HG02610 (cell line): ENCODE results near the gene C6orf15.

Source experiments
- ATAC-seq: cut with Tn5 transposase; IDR thresholded peaks from one replicate; pipeline ENCODE4 v1.9.1; 2021; ENCODE audit warnings: mild to moderate bottlenecking, moderate library complexity; ENCODE audit not compliant: unreplicated experiment

C6orf15 gene

GRCh38 chr6:31112478-31112877 lies at the start of gene C6orf15:
Gene C6orf15, minus strand, starts transcription at chr6:31112575. Its CDS starts 20 bp downstream, at chr6:31112555.
- ATAC-seq = no peak

- ATAC-seq = no peak
These were observed 49.1 kb upstream of the C6orf15 start for GRCh38 chr6:31161216-31162126.

GRCh38 chr6:31158863-31159855 lies 46.8 kb upstream of the C6orf15 start:
- no peak for ATAC-seq

- peak; percentile 82 for ATAC-seq
These were observed 45.9 kb upstream of the C6orf15 start, which contains the start of gene TCF19 for GRCh38 chr6:31158140-31158862. Gene TCF19, plus strand, starts transcription at chr6:31158589. Its CDS starts 881 bp downstream, at chr6:31159470.

GRCh38 chr6:31157513-31158139 lies 45.3 kb upstream of the C6orf15 start, which contains the start of gene CCHCR1:
Gene CCHCR1, minus strand, starts transcription at chr6:31157802. Its CDS starts 202 bp downstream, at chr6:31157600.
- no peak for ATAC-seq

- no peak for ATAC-seq
These were observed 44.3 kb upstream of the C6orf15 start for GRCh38 chr6:31156641-31157040.

- ATAC-seq = no peak
These were observed 42.1 kb upstream of the C6orf15 start for GRCh38 chr6:31154436-31154835.

GRCh38 chr6:31152781-31153180 lies 40.4 kb upstream of the C6orf15 start:
- ATAC-seq = no peak

- no peak for ATAC-seq
These were observed 37.6 kb upstream of the C6orf15 start for GRCh38 chr6:31149827-31150447.

GRCh38 chr6:31145386-31145785 lies 33.0 kb upstream of the C6orf15 start:
- ATAC-seq = no peak

- ATAC-seq = no peak
These were observed 32.6 kb upstream of the C6orf15 start for GRCh38 chr6:31144970-31145340.

GRCh38 chr6:31144296-31144969 lies 32.1 kb upstream of the C6orf15 start:
- ATAC-seq = no peak

GRCh38 chr6:31143148-31143547 lies 30.8 kb upstream of the C6orf15 start:
- no peak for ATAC-seq

GRCh38 chr6:31142361-31142761 lies 30.0 kb upstream of the C6orf15 start:
- ATAC-seq = no peak

GRCh38 chr6:31140643-31141042 lies 28.3 kb upstream of the C6orf15 start:
- ATAC-seq = no peak

GRCh38 chr6:31139599-31139998 lies 27.2 kb upstream of the C6orf15 start:
- no peak for ATAC-seq

- ATAC-seq = no peak
These were observed 26.6 kb upstream of the C6orf15 start, which contains the start of gene PSORS1C2 for GRCh38 chr6:31138982-31139381. Gene PSORS1C2, minus strand, starts transcription at chr6:31139066. Its CDS starts 40 bp downstream, at chr6:31139026.

- ATAC-seq = no peak
These were observed 23.3 kb upstream of the C6orf15 start for GRCh38 chr6:31135710-31136109.

GRCh38 chr6:31132806-31133205 lies 20.4 kb upstream of the C6orf15 start:
- no peak for ATAC-seq
